ENCODE data around the gene CAPN3.

The CAPN3 gene

DNA sequence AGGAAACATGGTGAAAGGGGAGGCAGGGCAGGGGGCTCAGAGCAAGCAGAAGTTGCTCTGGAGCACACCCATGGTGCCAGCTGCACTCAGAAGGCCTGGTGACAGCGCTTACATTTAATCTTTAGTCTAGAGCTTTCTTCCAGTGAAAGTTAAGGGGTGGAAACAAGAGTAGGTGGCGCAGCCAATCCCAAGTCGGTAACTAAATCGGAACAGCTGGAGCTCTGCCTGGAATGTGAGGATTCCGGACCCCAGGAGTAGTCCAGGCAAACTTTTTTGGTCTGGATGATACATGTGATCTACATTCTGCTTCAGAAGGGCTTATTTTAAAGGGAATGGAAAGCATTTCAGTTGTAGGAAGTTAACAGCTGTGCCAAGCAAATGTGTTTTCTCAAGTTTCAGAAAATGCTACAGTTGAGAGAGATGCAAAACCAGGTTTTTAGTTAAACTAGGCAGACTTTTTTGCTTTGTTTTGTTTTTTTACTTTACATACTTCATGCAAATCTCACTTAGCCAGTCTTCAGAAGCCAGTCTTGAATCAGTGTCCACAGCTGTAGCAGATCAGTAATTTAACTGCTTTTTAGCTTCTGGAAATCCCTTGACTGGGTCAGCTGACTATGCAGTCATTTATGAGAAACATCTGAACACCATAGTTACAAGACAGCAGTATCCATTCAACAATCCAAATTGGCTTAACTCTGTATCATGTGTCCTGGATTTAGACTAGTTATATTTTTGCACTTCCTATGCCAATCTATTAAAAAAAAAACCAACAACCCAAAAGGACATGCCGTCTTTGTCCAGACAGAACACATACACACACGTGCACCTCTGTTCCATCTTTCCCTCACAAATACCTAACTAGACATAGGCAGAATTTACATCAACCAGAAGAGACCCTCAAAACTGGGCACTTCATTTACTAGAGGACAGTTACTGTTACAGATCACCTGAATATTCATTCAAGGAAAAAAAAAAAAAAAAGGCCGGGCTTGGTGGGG lies 98.4 kb downstream of the CAPN3 start:
- DNase-seq = no peak

DNA sequence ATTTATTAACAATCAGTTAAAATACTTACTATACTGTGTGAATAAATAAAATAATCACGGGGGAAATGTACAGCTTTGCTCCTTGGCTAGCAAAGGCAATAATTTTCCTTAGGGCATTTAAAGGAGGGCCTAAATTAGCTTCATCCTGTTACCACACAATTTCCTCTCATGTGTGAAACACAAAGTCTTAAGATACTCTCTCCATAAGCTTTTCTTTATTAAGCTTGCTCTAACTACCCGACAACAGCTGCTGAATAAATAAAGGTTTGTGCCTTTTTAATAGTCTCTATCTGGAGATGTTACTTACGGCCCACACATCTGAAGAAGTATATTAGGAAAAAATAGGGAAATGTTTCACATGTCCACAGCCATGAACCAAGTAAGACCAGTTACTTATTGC lies 102.0 kb downstream of the CAPN3 start:
- no peak for DNase-seq
